Osteocyte (in vitro differentiated cells): Measurements from ENCODE around the gene TSPAN14. TPM values are rescaled to one million over a fixed set of nuclear protein-coding genes. Genes with fewer than 3 reads are reported as not detected.

Experiments used
- DNase-seq: peaks from one replicate; pipeline ENCODE4 v3.0.0; 2021; ENCODE audit warnings: mixed read lengths; ENCODE audit not compliant: unreplicated experiment; ENCODE audit errors: extremely low spot score
- H3K27ac Mint-ChIP-seq: one replicate; pipeline ENCODE4 v1.8.0; 2021; ENCODE audit warnings: mild to moderate bottlenecking, mixed read lengths; ENCODE audit not compliant: unreplicated experiment
- H3K27me3 Mint-ChIP-seq: one replicate; pipeline ENCODE4 v1.8.0; 2021; ENCODE audit warnings: mixed read lengths; ENCODE audit not compliant: unreplicated experiment
- H3K36me3 Mint-ChIP-seq: one replicate; pipeline ENCODE4 v1.8.0; 2021; ENCODE audit warnings: mixed read lengths; ENCODE audit not compliant: unreplicated experiment
- H3K4me1 Mint-ChIP-seq: one replicate; pipeline ENCODE4 v1.8.0; 2021; ENCODE audit warnings: mixed read lengths; ENCODE audit not compliant: unreplicated experiment
- H3K4me3 Mint-ChIP-seq: one replicate; pipeline ENCODE4 v1.8.0; 2021; ENCODE audit warnings: mild to moderate bottlenecking, moderate library complexity, mixed read lengths; ENCODE audit not compliant: unreplicated experiment
- H3K9me3 Mint-ChIP-seq: one replicate; pipeline ENCODE4 v1.8.0; 2021; ENCODE audit warnings: mixed read lengths; ENCODE audit not compliant: unreplicated experiment
- CTCF ChIP-seq: fragments of 200-600 bp; sonication (generic); IDR thresholded peaks from 2 replicates; pipeline ENCODE4 v1.5.0; 2021; ENCODE audit warnings: antibody characterized with exemption, mild to moderate bottlenecking, moderate library complexity
- total RNA-seq: library from RNA; stranded (reverse); gene quantifications from 2 replicates; pipeline ENCODE4 v1.2.1, GENCODE V29; 2021

TSPAN14 gene
- total RNA-seq, 1 donor from 2014 or later: 50.7 TPM

GRCh38 chr10:80512031-80512526 lies 58.0 kb downstream of the TSPAN14 start:
- Mint-ChIP-seq H3K27ac (no peak overlapping the region), H3K9me3 (no peaks in the 10 kb centered on the region), H3K27me3 (no peaks in the 10 kb centered on the region), H3K36me3 (peaks cover 30% of the 10 kb centered on the region), H3K4me1 (peaks cover 24% of the 10 kb centered on the region), H3K4me3 (no peak overlapping the region)
- no peak for DNase-seq
- TF ChIP-seq CTCF: no peak

- H3K27me3 Mint-ChIP-seq: no peaks in the 10 kb centered on the region
- no peak for TF ChIP-seq CTCF
- no peak overlapping the region for H3K4me3 Mint-ChIP-seq
- H3K4me1 Mint-ChIP-seq: peaks cover 21% of the 10 kb centered on the region
- DNase-seq: no peak
- H3K36me3 Mint-ChIP-seq: peaks cover 34% of the 10 kb centered on the region
- no peaks in the 10 kb centered on the region for H3K9me3 Mint-ChIP-seq
- no peak overlapping the region for H3K27ac Mint-ChIP-seq
These were observed 59.0 kb downstream of the TSPAN14 start for GRCh38 chr10:80513106-80513505.

- peaks cover 48% of the 10 kb centered on the region for H3K36me3 Mint-ChIP-seq
- DNase-seq: no peak
- no peak overlapping the region for H3K27ac Mint-ChIP-seq
- no peaks in the 10 kb centered on the region for H3K9me3 Mint-ChIP-seq
- H3K4me1 Mint-ChIP-seq: no peaks in the 10 kb centered on the region
- no peak for TF ChIP-seq CTCF
- H3K4me3 Mint-ChIP-seq: no peak overlapping the region
- no peaks in the 10 kb centered on the region for H3K27me3 Mint-ChIP-seq
These were observed 61.4 kb downstream of the TSPAN14 start for GRCh38 chr10:80515511-80515910.

- Mint-ChIP-seq H3K27ac (no peak overlapping the region), H3K4me1 (no peaks in the 10 kb centered on the region), H3K27me3 (no peaks in the 10 kb centered on the region), H3K36me3 (peaks cover 52% of the 10 kb centered on the region), H3K4me3 (no peak overlapping the region), H3K9me3 (no peaks in the 10 kb centered on the region)
- DNase-seq: no peak
- TF ChIP-seq CTCF: no peak
These were observed 61.8 kb downstream of the TSPAN14 start for GRCh38 chr10:80515941-80516340.

GRCh38 chr10:80516506-80517075 lies 62.5 kb downstream of the TSPAN14 start:
- no peak for DNase-seq
- TF ChIP-seq CTCF: no peak
- no peak overlapping the region for H3K4me3 Mint-ChIP-seq
- H3K9me3 Mint-ChIP-seq: no peaks in the 10 kb centered on the region
- no peak overlapping the region for H3K27ac Mint-ChIP-seq
- H3K4me1 Mint-ChIP-seq: no peaks in the 10 kb centered on the region
- peaks cover 50% of the 10 kb centered on the region for H3K36me3 Mint-ChIP-seq
- no peaks in the 10 kb centered on the region for H3K27me3 Mint-ChIP-seq
